HepG2 (cell line): Measurements from ENCODE around the gene EVA1A. TPM values are rescaled to one million over a fixed set of nuclear protein-coding genes. Genes with fewer than 3 reads are reported as not detected.

Source experiments
- MAF1 ChIP-seq: sonication (generic); formaldehyde crosslinking; IDR thresholded peaks from 2 replicates; pipeline ENCODE4 v1.5.0; 2020; ENCODE audit warnings: missing genetic modification reagents, borderline replicate concordance
- MBNL3 ChIP-seq: fragments of 250-450 bp; sonication (Bioruptor Pico); conservative IDR thresholded peaks from 2 replicates; pipeline ENCODE4 v1.8.0; 2022; ENCODE audit warnings: mild to moderate bottlenecking, inconsistent platforms
- POLR2G ChIP-seq: fragments of 200-400 bp; formaldehyde crosslinking; IDR thresholded peaks from 2 replicates; pipeline ENCODE4 v1.6.1; 2018; ENCODE audit warnings: mild to moderate bottlenecking, low read depth, low read length, moderate library complexity
- SRSF9 ChIP-seq: fragments of 200-400 bp; formaldehyde crosslinking; IDR thresholded peaks from 2 replicates; pipeline ENCODE4 v1.6.1; 2018; ENCODE audit warnings: borderline replicate concordance, mild to moderate bottlenecking, low read depth, low read length; ENCODE audit not compliant: insufficient read depth, poor library complexity, severe bottlenecking
- TGIF2 ChIP-seq: IDR thresholded peaks from 2 replicates; pipeline ENCODE4 v1.6.1; 2016; ENCODE audit warnings: control low read depth, missing compliant biosample characterization
- ZFP1 ChIP-seq: IDR thresholded peaks from 2 replicates; pipeline ENCODE4 v1.6.1; 2016
- ZKSCAN8 ChIP-seq: IDR thresholded peaks from 2 replicates; pipeline ENCODE4 v1.6.1; 2016; ENCODE audit warnings: borderline replicate concordance, missing genetic modification reagents, missing compliant biosample characterization
- ZMAT3 ChIP-seq: sonication (generic); formaldehyde crosslinking; conservative IDR thresholded peaks from 2 replicates; pipeline ENCODE4 v1.7.0; 2021; ENCODE audit warnings: missing genetic modification reagents
- ZNF10 ChIP-seq: sonication (generic); formaldehyde crosslinking; IDR thresholded peaks from 2 replicates; pipeline ENCODE4 v1.4.0; 2020; ENCODE audit warnings: mild to moderate bottlenecking, low read depth, missing genetic modification reagents, borderline replicate concordance
- ZNF230 ChIP-seq: sonication (generic); formaldehyde crosslinking; IDR thresholded peaks from 2 replicates; pipeline ENCODE4 v1.4.0; 2020; ENCODE audit warnings: mild to moderate bottlenecking, missing genetic modification reagents
- ZNF44 ChIP-seq: sonication (generic); formaldehyde crosslinking; IDR thresholded peaks from 2 replicates; pipeline ENCODE4 v1.5.1; 2020; ENCODE audit warnings: mild to moderate bottlenecking, missing genetic modification reagents
- ZNF703 ChIP-seq: sonication (generic); formaldehyde crosslinking; IDR thresholded peaks from 2 replicates; pipeline ENCODE4 v1.5.1; 2020; ENCODE audit warnings: missing genetic modification reagents, mild to moderate bottlenecking, moderate library complexity, borderline replicate concordance
- ZSCAN25 ChIP-seq: sonication (generic); formaldehyde crosslinking; IDR thresholded peaks from 2 replicates; pipeline ENCODE4 v1.8.0; 2022; ENCODE audit warnings: mild to moderate bottlenecking, missing genetic modification reagents
- polyA plus RNA-seq, 8 experiments: library from polyadenylated mRNA; depleted of rRNA in 3 of 8; stranded (reverse) in 7 of 8; unstranded in 1 of 8; fragments of >200 nt; fragmentation: Illumina TruSeq in 4 of 8; extraction: Trizol in 4 of 8; gene quantifications; 2 replicates each; pipeline versions ENCODE4 v1.2.1 to v1.2.3, GENCODE V29; 2011 to 2016; ENCODE audit warnings: low read depth in 4 of 8, missing spikeins in 1 of 8, mixed read lengths in 1 of 8; ENCODE audit not compliant: insufficient read depth in 1 of 8
- total RNA-seq, 5 experiments: library from RNA; depleted of rRNA; stranded (reverse); fragments of >200 nt; fragmentation: Illumina TruSeq; extraction: Trizol; gene quantifications; 2 replicates each; pipeline ENCODE4 v1.2.3, GENCODE V29; 2016; ENCODE audit warnings: low read depth in 1 of 5
- TF ChIP-seq, protein P1 (sequence below): sonication (generic); formaldehyde crosslinking; IDR thresholded peaks from 2 replicates; pipeline ENCODE4 v1.4.0; 2020; ENCODE audit warnings: missing genetic modification reagents
- TF ChIP-seq, protein P2 (sequence below): sonication (generic); formaldehyde crosslinking; IDR thresholded peaks from 2 replicates; pipeline ENCODE4 v1.8.0; 2022; ENCODE audit warnings: missing genetic modification reagents, mild to moderate bottlenecking, borderline replicate concordance
- TF ChIP-seq, protein P3 (sequence below): IDR thresholded peaks from 2 replicates; pipeline ENCODE4 v1.6.1; 2018; ENCODE audit warnings: missing genetic modification reagents, mild to moderate bottlenecking, missing compliant biosample characterization
- TF ChIP-seq, protein P4 (sequence below): sonication (generic); formaldehyde crosslinking; IDR thresholded peaks from 2 replicates; pipeline ENCODE4 v1.4.0; 2020; ENCODE audit warnings: missing genetic modification reagents, borderline replicate concordance
- TF ChIP-seq, protein P5 (sequence below): IDR thresholded peaks from 2 replicates; pipeline ENCODE4 v1.6.1; 2016; ENCODE audit warnings: low read depth

EVA1A gene
- total and polyA plus RNA-seq, 2 of the 13 experiments (the other 11 are each of a cell fraction or from before 2014, with no cell fraction given) = 57.5 to 57.8 TPM

DNA sequence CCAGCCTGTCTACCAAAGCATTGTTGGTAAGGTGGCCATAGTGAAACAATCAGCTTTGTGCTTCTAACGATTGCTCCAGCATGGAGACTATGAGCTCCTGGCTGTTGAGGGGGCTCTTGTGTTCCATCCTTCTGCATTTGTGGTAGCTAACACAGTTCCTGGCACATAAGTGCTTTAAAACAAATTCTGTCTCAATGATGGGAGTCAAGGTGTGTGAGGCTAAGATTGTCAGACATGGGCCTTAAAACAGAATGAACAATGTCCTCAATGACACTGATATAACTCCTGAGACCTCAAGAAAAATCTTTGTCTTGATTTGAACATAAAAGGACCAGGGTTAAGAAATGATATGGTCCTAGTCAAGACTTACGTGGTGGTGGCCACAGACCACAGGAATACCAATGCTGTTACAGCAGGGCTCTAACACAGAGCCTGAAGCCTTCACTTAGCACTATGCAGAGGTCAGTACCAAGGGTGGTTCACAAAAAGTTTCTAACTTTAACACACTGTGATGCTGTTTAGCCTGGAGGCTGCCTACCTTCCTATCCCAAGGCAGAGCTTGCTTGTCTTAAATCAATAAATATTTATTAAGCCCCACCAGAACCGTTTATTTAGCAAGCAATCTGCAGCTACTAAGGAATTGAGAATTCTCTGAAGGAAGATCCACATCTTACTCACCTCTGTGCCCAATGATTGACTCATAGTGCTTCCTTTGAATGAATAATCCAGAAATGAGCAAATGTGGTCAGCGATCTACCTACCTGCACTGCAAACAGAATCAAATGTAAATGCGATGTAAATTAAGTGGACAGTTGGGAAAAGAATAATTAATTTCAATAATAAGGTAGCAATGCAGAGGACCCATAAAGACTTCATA, 35.1 kb downstream of the EVA1A start (continued):
- TF ChIP-seq SRSF9 (no peak), POLR2G (peak; percentile 81), TGIF2 (no peak), ZKSCAN8 (CRISPR knock-in tag) (no peak), ZFP1 (CRISPR knock-in tag) (no peak), MAF1 (no peak), ZNF44 (CRISPR knock-in tag) (0 out of 2 replicates have a peak, but pooled peaks have one; percentile 25), ZNF10 (no peak), ZSCAN25 (CRISPR knock-in tag) (no peak), MBNL3 (CRISPR knock-in tag) (no peak), ZNF703 (CRISPR knock-in tag) (no peak), ZMAT3 (no peak), ZNF230 (CRISPR knock-in tag) (no peak)
- TF ChIP-seq, protein P1, sequence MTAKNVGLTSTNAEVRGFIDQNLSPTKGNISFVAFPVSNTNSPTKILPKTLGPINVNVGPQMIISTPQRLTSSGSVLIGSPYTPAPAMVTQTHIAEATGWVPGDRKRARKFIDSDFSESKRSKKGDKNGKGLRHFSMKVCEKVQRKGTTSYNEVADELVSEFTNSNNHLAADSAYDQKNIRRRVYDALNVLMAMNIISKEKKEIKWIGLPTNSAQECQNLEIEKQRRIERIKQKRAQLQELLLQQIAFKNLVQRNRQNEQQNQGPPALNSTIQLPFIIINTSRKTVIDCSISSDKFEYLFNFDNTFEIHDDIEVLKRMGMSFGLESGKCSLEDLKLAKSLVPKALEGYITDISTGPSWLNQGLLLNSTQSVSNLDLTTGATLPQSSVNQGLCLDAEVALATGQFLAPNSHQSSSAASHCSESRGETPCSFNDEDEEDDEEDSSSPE = no peak
- TF ChIP-seq, protein P2, sequence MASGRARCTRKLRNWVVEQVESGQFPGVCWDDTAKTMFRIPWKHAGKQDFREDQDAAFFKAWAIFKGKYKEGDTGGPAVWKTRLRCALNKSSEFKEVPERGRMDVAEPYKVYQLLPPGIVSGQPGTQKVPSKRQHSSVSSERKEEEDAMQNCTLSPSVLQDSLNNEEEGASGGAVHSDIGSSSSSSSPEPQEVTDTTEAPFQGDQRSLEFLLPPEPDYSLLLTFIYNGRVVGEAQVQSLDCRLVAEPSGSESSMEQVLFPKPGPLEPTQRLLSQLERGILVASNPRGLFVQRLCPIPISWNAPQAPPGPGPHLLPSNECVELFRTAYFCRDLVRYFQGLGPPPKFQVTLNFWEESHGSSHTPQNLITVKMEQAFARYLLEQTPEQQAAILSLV (CRISPR knock-in tag) = no peak
- TF ChIP-seq, protein P3, sequence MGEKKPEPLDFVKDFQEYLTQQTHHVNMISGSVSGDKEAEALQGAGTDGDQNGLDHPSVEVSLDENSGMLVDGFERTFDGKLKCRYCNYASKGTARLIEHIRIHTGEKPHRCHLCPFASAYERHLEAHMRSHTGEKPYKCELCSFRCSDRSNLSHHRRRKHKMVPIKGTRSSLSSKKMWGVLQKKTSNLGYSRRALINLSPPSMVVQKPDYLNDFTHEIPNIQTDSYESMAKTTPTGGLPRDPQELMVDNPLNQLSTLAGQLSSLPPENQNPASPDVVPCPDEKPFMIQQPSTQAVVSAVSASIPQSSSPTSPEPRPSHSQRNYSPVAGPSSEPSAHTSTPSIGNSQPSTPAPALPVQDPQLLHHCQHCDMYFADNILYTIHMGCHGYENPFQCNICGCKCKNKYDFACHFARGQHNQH (CRISPR knock-in tag) = no peak
- TF ChIP-seq, protein P4, sequence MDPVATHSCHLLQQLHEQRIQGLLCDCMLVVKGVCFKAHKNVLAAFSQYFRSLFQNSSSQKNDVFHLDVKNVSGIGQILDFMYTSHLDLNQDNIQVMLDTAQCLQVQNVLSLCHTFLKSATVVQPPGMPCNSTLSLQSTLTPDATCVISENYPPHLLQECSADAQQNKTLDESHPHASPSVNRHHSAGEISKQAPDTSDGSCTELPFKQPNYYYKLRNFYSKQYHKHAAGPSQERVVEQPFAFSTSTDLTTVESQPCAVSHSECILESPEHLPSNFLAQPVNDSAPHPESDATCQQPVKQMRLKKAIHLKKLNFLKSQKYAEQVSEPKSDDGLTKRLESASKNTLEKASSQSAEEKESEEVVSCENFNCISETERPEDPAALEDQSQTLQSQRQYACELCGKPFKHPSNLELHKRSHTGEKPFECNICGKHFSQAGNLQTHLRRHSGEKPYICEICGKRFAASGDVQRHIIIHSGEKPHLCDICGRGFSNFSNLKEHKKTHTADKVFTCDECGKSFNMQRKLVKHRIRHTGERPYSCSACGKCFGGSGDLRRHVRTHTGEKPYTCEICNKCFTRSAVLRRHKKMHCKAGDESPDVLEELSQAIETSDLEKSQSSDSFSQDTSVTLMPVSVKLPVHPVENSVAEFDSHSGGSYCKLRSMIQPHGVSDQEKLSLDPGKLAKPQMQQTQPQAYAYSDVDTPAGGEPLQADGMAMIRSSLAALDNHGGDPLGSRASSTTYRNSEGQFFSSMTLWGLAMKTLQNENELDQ (CRISPR knock-in tag) = no peak
- TF ChIP-seq, protein P5, sequence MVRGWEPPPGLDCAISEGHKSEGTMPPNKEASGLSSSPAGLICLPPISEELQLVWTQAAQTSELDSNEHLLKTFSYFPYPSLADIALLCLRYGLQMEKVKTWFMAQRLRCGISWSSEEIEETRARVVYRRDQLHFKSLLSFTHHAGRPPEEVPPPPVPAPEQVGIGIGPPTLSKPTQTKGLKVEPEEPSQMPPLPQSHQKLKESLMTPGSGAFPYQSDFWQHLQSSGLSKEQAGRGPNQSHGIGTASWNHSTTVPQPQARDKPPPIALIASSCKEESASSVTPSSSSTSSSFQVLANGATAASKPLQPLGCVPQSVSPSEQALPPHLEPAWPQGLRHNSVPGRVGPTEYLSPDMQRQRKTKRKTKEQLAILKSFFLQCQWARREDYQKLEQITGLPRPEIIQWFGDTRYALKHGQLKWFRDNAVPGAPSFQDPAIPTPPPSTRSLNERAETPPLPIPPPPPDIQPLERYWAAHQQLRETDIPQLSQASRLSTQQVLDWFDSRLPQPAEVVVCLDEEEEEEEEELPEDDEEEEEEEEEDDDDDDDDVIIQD = peak; percentile 6; the same call in 1 of the 2 replicates
